Measurements from ENCODE around the gene PYGB.

PYGB gene

GRCh38 chr20:25223179-25223661 is 24.7 kb upstream of the PYGB start:
- ChIA-PET CTCF (interaction anchor here (0.6 to 1.1 kb wide), 6 partner anchors 22 to 263 kb away, joined by 3 to 10 read pairs (median 3); partner anchors contain the start of gene PYGB), POLR2A (ENCODE audit: low non-redundant PET) (interaction anchor here (2.1 kb wide), 1 partner anchor 25 kb away, joined by 15 read pairs; the partner anchor contains the start of gene PYGB)
- TF ChIP-seq, protein P1, sequence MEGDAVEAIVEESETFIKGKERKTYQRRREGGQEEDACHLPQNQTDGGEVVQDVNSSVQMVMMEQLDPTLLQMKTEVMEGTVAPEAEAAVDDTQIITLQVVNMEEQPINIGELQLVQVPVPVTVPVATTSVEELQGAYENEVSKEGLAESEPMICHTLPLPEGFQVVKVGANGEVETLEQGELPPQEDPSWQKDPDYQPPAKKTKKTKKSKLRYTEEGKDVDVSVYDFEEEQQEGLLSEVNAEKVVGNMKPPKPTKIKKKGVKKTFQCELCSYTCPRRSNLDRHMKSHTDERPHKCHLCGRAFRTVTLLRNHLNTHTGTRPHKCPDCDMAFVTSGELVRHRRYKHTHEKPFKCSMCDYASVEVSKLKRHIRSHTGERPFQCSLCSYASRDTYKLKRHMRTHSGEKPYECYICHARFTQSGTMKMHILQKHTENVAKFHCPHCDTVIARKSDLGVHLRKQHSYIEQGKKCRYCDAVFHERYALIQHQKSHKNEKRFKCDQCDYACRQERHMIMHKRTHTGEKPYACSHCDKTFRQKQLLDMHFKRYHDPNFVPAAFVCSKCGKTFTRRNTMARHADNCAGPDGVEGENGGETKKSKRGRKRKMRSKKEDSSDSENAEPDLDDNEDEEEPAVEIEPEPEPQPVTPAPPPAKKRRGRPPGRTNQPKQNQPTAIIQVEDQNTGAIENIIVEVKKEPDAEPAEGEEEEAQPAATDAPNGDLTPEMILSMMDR (conservative IDR thresholded peaks at IDR 0.05; ENCODE audit: low read depth), result no peak; the same call in 1 of the 2 replicates
- peak overlapping the region; percentile 94 for H3K27ac ChIP-seq
- DNase-seq (ENCODE audit: low spot score), result peak; percentile 96

DNA sequence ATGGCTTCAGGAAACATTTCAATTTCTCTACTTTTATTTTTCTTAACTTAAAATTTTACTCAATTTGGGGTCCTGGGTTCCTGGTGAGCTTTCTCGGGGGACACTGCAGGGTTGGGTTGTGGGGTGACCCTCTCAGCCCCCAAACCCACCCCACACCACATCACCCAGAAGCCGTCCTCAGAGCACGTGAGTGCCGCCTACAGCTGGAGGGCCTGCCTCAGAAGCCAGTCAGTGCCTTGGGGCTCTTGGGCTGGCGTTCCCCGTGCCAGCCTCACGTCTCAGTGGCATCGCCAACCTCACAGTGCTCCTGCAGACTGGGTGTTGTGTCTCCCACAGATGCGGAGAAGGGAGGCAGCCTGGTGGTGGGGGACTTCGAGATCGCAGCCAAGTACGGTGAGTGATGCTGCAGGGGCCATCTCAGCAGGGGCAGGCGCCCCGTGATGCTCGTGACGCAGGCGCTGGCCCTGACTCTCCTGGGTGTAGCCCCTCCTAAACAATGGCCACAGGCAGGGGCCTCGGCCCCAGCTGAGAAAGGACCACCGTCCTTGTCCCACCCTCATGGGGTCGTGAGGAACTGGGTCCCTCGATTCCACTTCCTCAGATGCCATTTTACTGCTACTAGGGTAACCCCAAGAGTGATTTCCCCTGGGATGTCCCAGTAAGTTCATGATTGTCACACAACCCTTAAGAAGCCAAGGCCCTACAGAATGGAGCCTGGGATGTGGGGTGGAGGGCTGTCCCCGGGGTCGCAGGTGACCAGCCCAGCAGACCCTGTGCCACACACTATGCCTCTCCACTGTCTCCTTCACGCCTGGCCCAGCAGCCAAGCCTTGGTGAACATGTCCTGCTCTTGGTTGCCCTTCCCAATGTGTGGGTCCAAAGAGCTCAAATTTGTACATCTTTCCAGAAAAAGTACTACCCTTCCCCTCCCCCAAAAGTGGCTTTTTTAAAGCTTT is 23.8 kb upstream of the PYGB start:
- TF ChIP-seq, protein P1 (conservative IDR thresholded peaks at IDR 0.05; ENCODE audit: low read depth), result no peak
- peak overlapping the region; percentile 94 for H3K27ac ChIP-seq
- ChIA-PET CTCF (interaction anchor here (0.6 to 1.1 kb wide), 4 partner anchors 23 to 262 kb away, joined by 3 to 10 read pairs (median 4); partner anchors contain the start of gene PYGB), POLR2A (ENCODE audit: low non-redundant PET) (interaction anchor here (2.1 kb wide), 1 partner anchor 24 kb away, joined by 15 read pairs; the partner anchor contains the start of gene PYGB)
- no peak for DNase-seq (ENCODE audit: low spot score)

GRCh38 chr20:25224941-25225340 is 22.9 kb upstream of the PYGB start:
- ChIA-PET POLR2A (ENCODE audit: low non-redundant PET) (interaction anchor here (2.1 kb wide), 1 partner anchor 23 kb away, joined by 15 read pairs; the partner anchor contains the start of gene PYGB), CTCF (no interaction called here)
- peak overlapping the region; percentile 94 for H3K27ac ChIP-seq
- no peak for DNase-seq (ENCODE audit: low spot score)
- TF ChIP-seq, protein P1 (conservative IDR thresholded peaks at IDR 0.05; ENCODE audit: low read depth), result no peak

GRCh38 chr20:25225642-25226432 is 22.0 kb upstream of the PYGB start:
- ChIA-PET POLR2A (ENCODE audit: low non-redundant PET) (no interaction called here), CTCF (interaction anchor here (0.6 kb wide), 1 partner anchor 168 kb away, joined by 3 read pairs; no protein-coding TSS in a partner anchor)
- H3K27ac ChIP-seq, result peak overlapping the region; percentile 94
- TF ChIP-seq, protein P1 (conservative IDR thresholded peaks at IDR 0.05; ENCODE audit: low read depth), result no peak
- no peak for DNase-seq (ENCODE audit: low spot score)

DNA sequence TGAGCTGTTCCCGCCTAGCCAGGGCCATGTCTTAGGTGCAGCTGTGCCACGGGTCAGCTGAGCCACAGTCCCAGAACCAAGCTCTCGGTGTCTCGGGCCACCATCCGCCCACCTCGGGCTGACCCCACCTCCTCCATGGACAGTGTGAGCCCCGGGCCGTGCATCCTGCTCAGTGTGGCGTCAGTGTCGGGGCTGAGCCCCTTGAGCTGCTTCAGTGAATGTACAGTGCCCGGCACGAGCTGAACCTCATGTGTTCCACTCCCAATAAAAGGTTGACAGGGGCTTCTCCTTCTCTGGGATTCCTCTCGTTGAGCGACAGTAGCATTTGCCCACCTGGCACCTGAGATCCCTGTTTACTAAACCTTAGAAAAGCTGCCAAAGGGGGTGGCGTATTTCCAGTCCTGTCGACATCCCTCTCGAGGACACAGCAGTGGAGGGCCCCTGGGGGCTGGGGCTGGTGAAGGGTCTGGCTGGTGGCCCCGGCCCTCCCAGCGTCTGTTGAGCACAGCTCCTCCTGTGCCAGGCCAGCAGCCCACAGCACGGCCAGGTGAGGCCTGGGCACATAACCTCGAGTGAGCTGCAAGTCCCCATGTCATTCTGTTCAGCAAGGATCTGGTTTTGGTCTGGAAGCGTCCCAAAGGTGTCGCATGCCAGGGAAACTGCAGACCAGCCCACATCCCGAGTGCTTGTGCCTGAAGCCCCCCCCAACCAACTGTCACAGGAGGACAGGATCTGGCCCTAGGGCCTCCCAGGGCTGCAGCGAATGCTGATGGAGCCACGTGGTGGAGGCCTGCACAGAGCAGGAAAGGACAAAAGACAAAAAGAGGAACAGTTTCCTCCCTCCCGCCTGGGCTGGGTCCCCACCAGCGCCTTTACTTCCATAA is 21.2 kb upstream of the PYGB start:
- CTCF ChIA-PET, result interaction anchor here (0.6 kb wide), 2 partner anchors 24 to 169 kb away, joined by 3 to 4 read pairs; no protein-coding TSS in a partner anchor
- no peak for DNase-seq (ENCODE audit: low spot score)
- H3K27ac ChIP-seq, result peak overlapping the region; percentile 94
- POLR2A ChIA-PET (ENCODE audit: low non-redundant PET), result no interaction called here
- TF ChIP-seq, protein P1 (conservative IDR thresholded peaks at IDR 0.05; ENCODE audit: low read depth), result no peak
